ENCODE data around the gene FMN1.

FMN1 gene

DNA sequence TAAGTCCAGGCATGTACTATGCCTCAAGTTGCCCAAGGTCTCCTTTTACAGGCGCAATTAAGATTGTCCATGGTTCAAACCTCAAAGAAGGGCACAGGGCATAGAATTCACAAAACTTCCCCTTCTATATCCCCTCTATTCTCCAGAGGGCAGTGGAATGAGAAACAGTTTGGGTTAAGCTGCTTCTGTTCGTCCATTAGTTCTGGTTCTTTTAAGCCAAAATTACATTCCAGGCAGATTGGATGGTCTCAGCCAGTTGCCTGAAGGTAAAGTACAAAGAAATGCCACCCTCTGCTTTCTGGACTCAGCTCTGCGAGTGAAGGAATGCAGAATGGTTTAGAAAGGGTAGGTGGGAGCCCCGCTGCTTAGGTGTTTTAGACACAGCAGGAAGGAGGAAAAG is 276.0 kb downstream of the FMN1 start:
- ChIA-PET POLR2A (no interaction called here), CTCF (interaction anchor here (1.0 kb wide), 1 partner anchor 10 kb away, joined by 3 read pairs; no protein-coding TSS in a partner anchor)
- no peak for TF ChIP-seq SUZ12 (IDR thresholded peaks at IDR 0.05)
- no peak for TF ChIP-seq ELF4 (IDR thresholded peaks at IDR 0.05)
- no peak for TF ChIP-seq PKNOX1 (IDR thresholded peaks at IDR 0.05)
- TF ChIP-seq LEF1 (IDR thresholded peaks at IDR 0.05; ENCODE audit: borderline replicate concordance), result no peak
- no peak for TF ChIP-seq TARDBP (IDR thresholded peaks at IDR 0.05)
- TF ChIP-seq FOXK2 (IDR thresholded peaks at IDR 0.05), result no peak
- TF ChIP-seq ARNT (IDR thresholded peaks at IDR 0.05), result no peak
- no peak for TF ChIP-seq NFRKB (IDR thresholded peaks at IDR 0.05)
- no peak for TF ChIP-seq CTBP1 (IDR thresholded peaks at IDR 0.05; ENCODE audit: borderline replicate concordance)
- TF ChIP-seq ZNF384 (IDR thresholded peaks at IDR 0.05), result no peak
- TF ChIP-seq BHLHE40 (IDR thresholded peaks at IDR 0.05; ENCODE audit: borderline replicate concordance), result no peak
- no peak for TF ChIP-seq SP1 (IDR thresholded peaks at IDR 0.05)
- TF ChIP-seq FOXA1 (IDR thresholded peaks at IDR 0.05), result no peak
- no peak for TF ChIP-seq HDGF (IDR thresholded peaks at IDR 0.05; ENCODE audit: borderline replicate concordance)
- TF ChIP-seq FOXM1 (IDR thresholded peaks at IDR 0.05; ENCODE audit: borderline replicate concordance), result no peak
- no peak for TF ChIP-seq L3MBTL2 (conservative IDR thresholded peaks at IDR 0.05)
- no peak for DNase-seq (ENCODE audit: extremely low spot score)

GRCh38 chr15:32910839-32911238 is 283.7 kb downstream of the FMN1 start:
- CTCF ChIA-PET, result no interaction called here
- POLR2A ChIA-PET, result no interaction called here
- no peak for TF ChIP-seq PKNOX1 (IDR thresholded peaks at IDR 0.05)
- no peak for TF ChIP-seq ARNT (IDR thresholded peaks at IDR 0.05)
- TF ChIP-seq L3MBTL2 (conservative IDR thresholded peaks at IDR 0.05), result no peak
- DNase-seq (ENCODE audit: extremely low spot score), result no peak

GRCh38 chr15:32909431-32909830 is 285.1 kb downstream of the FMN1 start:
- DNase-seq (ENCODE audit: extremely low spot score), result no peak
- TF ChIP-seq BHLHE40 (IDR thresholded peaks at IDR 0.05; ENCODE audit: borderline replicate concordance), result no peak
- TF ChIP-seq FOXM1 (IDR thresholded peaks at IDR 0.05; ENCODE audit: borderline replicate concordance), result no peak
- TF ChIP-seq LEF1 (IDR thresholded peaks at IDR 0.05; ENCODE audit: borderline replicate concordance), result no peak
- CTCF ChIA-PET, result no interaction called here
- POLR2A ChIA-PET, result no interaction called here

GRCh38 chr15:32908872-32909271 is 285.6 kb downstream of the FMN1 start:
- POLR2A ChIA-PET, result no interaction called here
- CTCF ChIA-PET, result no interaction called here
- DNase-seq (ENCODE audit: extremely low spot score), result no peak
- no peak for TF ChIP-seq TARDBP (IDR thresholded peaks at IDR 0.05)

DNA sequence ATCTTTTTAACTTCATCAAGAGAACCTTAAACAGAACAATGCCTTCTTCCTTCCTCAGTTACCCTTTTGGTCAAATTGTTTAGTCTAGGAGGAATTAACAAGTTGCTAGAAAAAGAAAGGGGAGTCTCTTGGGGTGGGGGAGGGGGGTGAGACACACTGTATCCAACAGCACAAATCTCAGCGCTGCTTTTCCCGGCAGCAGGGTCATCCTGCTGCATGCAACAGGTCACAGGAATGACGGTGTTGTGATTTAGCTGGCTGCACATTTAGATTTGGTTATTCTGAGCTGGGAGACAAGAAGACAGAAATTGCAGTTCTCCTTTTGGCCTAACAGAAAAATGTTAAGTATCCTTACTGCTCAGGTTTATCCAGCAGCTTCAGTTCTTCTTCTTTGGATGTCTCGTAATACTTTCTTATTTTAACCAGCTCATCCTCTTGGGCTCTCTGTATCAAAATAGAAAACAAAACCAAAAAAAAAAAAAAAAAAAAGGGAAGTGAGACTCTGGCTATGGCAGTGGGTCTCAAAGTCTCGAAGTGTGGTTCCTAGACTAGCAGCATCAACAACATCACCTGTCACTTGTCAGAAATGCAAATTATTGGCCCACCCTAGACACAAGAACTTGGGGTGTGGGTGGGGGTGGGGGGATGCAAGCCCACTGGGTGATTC is 286.2 kb downstream of the FMN1 start:
- no peak for DNase-seq (ENCODE audit: extremely low spot score)
- ChIA-PET CTCF (no interaction called here), POLR2A (no interaction called here)
- no peak for TF ChIP-seq FOXA1 (IDR thresholded peaks at IDR 0.05)
- TF ChIP-seq CTBP1 (IDR thresholded peaks at IDR 0.05; ENCODE audit: borderline replicate concordance), result no peak
- TF ChIP-seq HDGF (IDR thresholded peaks at IDR 0.05; ENCODE audit: borderline replicate concordance), result no peak
- no peak for TF ChIP-seq BHLHE40 (IDR thresholded peaks at IDR 0.05; ENCODE audit: borderline replicate concordance)
- TF ChIP-seq ARNT (IDR thresholded peaks at IDR 0.05), result no peak
- TF ChIP-seq PKNOX1 (IDR thresholded peaks at IDR 0.05), result no peak
- TF ChIP-seq FOXM1 (IDR thresholded peaks at IDR 0.05; ENCODE audit: borderline replicate concordance), result no peak
- TF ChIP-seq SUZ12 (IDR thresholded peaks at IDR 0.05), result no peak
- TF ChIP-seq FOXK2 (IDR thresholded peaks at IDR 0.05), result no peak
- no peak for TF ChIP-seq TARDBP (IDR thresholded peaks at IDR 0.05)
- no peak for TF ChIP-seq SP1 (IDR thresholded peaks at IDR 0.05)
- no peak for TF ChIP-seq LEF1 (IDR thresholded peaks at IDR 0.05; ENCODE audit: borderline replicate concordance)
- no peak for TF ChIP-seq NFRKB (IDR thresholded peaks at IDR 0.05)
- no peak for TF ChIP-seq L3MBTL2 (conservative IDR thresholded peaks at IDR 0.05)
- TF ChIP-seq ZNF384 (IDR thresholded peaks at IDR 0.05), result no peak

GRCh38 chr15:32905481-32905880 is 289.0 kb downstream of the FMN1 start:
- POLR2A ChIA-PET, result no interaction called here
- DNase-seq (ENCODE audit: extremely low spot score), result no peak
- TF ChIP-seq FOXA1 (IDR thresholded peaks at IDR 0.05), result no peak
- TF ChIP-seq BHLHE40 (IDR thresholded peaks at IDR 0.05; ENCODE audit: borderline replicate concordance), result no peak
- TF ChIP-seq HDGF (IDR thresholded peaks at IDR 0.05; ENCODE audit: borderline replicate concordance), result no peak
- no peak for TF ChIP-seq ARNT (IDR thresholded peaks at IDR 0.05)
- no peak for TF ChIP-seq PKNOX1 (IDR thresholded peaks at IDR 0.05)
- TF ChIP-seq FOXK2 (IDR thresholded peaks at IDR 0.05), result no peak
- no peak for TF ChIP-seq NFRKB (IDR thresholded peaks at IDR 0.05)
- TF ChIP-seq L3MBTL2 (conservative IDR thresholded peaks at IDR 0.05), result no peak
- TF ChIP-seq FOXM1 (IDR thresholded peaks at IDR 0.05; ENCODE audit: borderline replicate concordance), result no peak
- no peak for TF ChIP-seq SP1 (IDR thresholded peaks at IDR 0.05)
- no peak for TF ChIP-seq ZNF384 (IDR thresholded peaks at IDR 0.05)
- no peak for TF ChIP-seq LEF1 (IDR thresholded peaks at IDR 0.05; ENCODE audit: borderline replicate concordance)
- no peak for TF ChIP-seq SUZ12 (IDR thresholded peaks at IDR 0.05)
- TF ChIP-seq CTBP1 (IDR thresholded peaks at IDR 0.05; ENCODE audit: borderline replicate concordance), result no peak
- no peak for TF ChIP-seq TARDBP (IDR thresholded peaks at IDR 0.05)
- no peak for TF ChIP-seq ELF4 (IDR thresholded peaks at IDR 0.05)
- CTCF ChIA-PET, result no interaction called here

Measured in HEK293T (cell line).